ENCODE results near the gene TRMT10C. TPM values are rescaled to one million over a fixed set of nuclear protein-coding genes. Genes with fewer than 3 reads are reported as not detected.
"Not testable (repeated sequence)": the region's sequence is repeated elsewhere in the genome, so short reads cannot be mapped to it uniquely, and the experiment has no call there.

TRMT10C gene
- 10 to 100 TPM; 38.7 to 44.5 (median 38.9) TPM for polyA plus RNA-seq (ENCODE audit: insufficient read length in 3 of 3)

GRCh38 chr3:101561630-101562328 is at the start of gene TRMT10C:
Gene TRMT10C, plus strand, starts transcription at chr3:101561868. Its CDS starts 2,914 bp downstream, at chr3:101564782.
- DNase-seq (ENCODE audit: low read depth in 3 of 3, low spot score in 2 of 3) = peak; percentile 86 to 93 (median 91)

GRCh38 chr3:101512396-101512645 is 49.3 kb upstream of the TRMT10C start:
- DNase-seq (ENCODE audit: low read depth in 3 of 3, low spot score in 2 of 3) = peak in 2 of 3 donors; percentile 59 to 72

GRCh38 chr3:101512646-101513418 is 48.8 kb upstream of the TRMT10C start, which contains the start of gene SENP7:
Gene SENP7, minus strand, starts transcription at chr3:101513212. Its CDS starts 82 bp downstream, at chr3:101513130.
- peak; percentile 82 to 86 (median 84) for DNase-seq (ENCODE audit: low read depth in 3 of 3, low spot score in 2 of 3)

GRCh38 chr3:101513419-101513986 is 48.2 kb upstream of the TRMT10C start:
- DNase-seq (ENCODE audit: low read depth in 3 of 3, low spot score in 2 of 3) = no peak

GRCh38 chr3:101518421-101518871 is 43.2 kb upstream of the TRMT10C start:
- no peak for DNase-seq (ENCODE audit: low read depth in 3 of 3, low spot score in 2 of 3)

GRCh38 chr3:101519685-101520365 is 41.8 kb upstream of the TRMT10C start:
- DNase-seq (ENCODE audit: low read depth in 3 of 3, low spot score in 2 of 3) = no peak

- no peak for DNase-seq (ENCODE audit: low read depth in 3 of 3, low spot score in 2 of 3)
Measured at GRCh38 chr3:101521211-101521701, 40.4 kb upstream of the TRMT10C start.

- DNase-seq (ENCODE audit: low read depth in 3 of 3, low spot score in 2 of 3) = no peak
Measured at GRCh38 chr3:101527441-101527840, 34.2 kb upstream of the TRMT10C start.

- DNase-seq (ENCODE audit: low read depth in 3 of 3, low spot score in 2 of 3) = no peak
Measured at GRCh38 chr3:101527906-101528305, 33.8 kb upstream of the TRMT10C start.

- DNase-seq (ENCODE audit: low read depth in 3 of 3, low spot score in 2 of 3) = no peak
Measured at GRCh38 chr3:101529816-101530685, 31.6 kb upstream of the TRMT10C start.

- DNase-seq (ENCODE audit: low read depth in 3 of 3, low spot score in 2 of 3) = no peak
Measured at GRCh38 chr3:101530686-101531047, 31.0 kb upstream of the TRMT10C start.

GRCh38 chr3:101531473-101532086 is 30.1 kb upstream of the TRMT10C start:
- DNase-seq (ENCODE audit: low read depth in 3 of 3, low spot score in 2 of 3) = no peak

GRCh38 chr3:101532783-101533602 is 28.7 kb upstream of the TRMT10C start:
- DNase-seq (ENCODE audit: low read depth in 3 of 3, low spot score in 2 of 3) = no peak

- DNase-seq (ENCODE audit: low read depth in 3 of 3, low spot score in 2 of 3) = no peak
Measured at GRCh38 chr3:101533603-101533968, 28.1 kb upstream of the TRMT10C start.

- no peak for DNase-seq (ENCODE audit: low read depth in 3 of 3, low spot score in 2 of 3)
Measured at GRCh38 chr3:101535221-101535620, 26.4 kb upstream of the TRMT10C start.

GRCh38 chr3:101536266-101536665 is 25.4 kb upstream of the TRMT10C start:
- DNase-seq (ENCODE audit: low read depth in 3 of 3, low spot score in 2 of 3) = no peak

GRCh38 chr3:101536955-101537354 is 24.7 kb upstream of the TRMT10C start:
- DNase-seq (ENCODE audit: low read depth in 3 of 3, low spot score in 2 of 3) = not testable (repeated sequence)

- DNase-seq (ENCODE audit: low read depth in 3 of 3, low spot score in 2 of 3) = no peak
Measured at GRCh38 chr3:101542957-101543356, 18.7 kb upstream of the TRMT10C start.

Data from right renal cortex interstitium (tissue), 3 donors.